Erythroblast (primary cell): ENCODE data around the gene CLDN5.

Source experiments
- GATA1 ChIP-seq: IDR thresholded peaks from 2 replicates; pipeline ENCODE4 v1.6.1; 2011; ENCODE audit warnings: low read depth, mild to moderate bottlenecking, control low read depth, low read length, moderate library complexity
- POLR2A ChIP-seq: IDR thresholded peaks from 2 replicates; pipeline ENCODE4 v1.6.1; 2011; ENCODE audit warnings: mild to moderate bottlenecking, low read length

GRCh38 chr22:19569276-19569640 is 45.0 kb upstream of the CLDN5 start:
- TF ChIP-seq POLR2A (no peak), GATA1 (no peak)
